ENCODE measurements around the gene PHYHIPL. TPM values are rescaled to one million over a fixed set of nuclear protein-coding genes. Genes with fewer than 3 reads are reported as not detected.

The PHYHIPL gene
- total RNA-seq, 2 experiments from 2014 or later = not detected

- Mint-ChIP-seq H3K4me1 (ENCODE audit: low read depth) (peaks cover 3% of the 10 kb centered on the region), H3K9me3 (peaks cover 9% of the 10 kb centered on the region), H3K4me3 (no peak overlapping the region), H3K27ac (no peak overlapping the region), H3K36me3 (ENCODE audit: low read depth) (no peaks in the 10 kb centered on the region), H3K27me3 (peaks cover 8% of the 10 kb centered on the region)
- no peak for DNase-seq
- POLR2A ChIA-PET = no interaction called here
- intact Hi-C loops (cut with micrococcal nuclease) = no loop called here
- no peak for ATAC-seq
- CTCF ChIA-PET = no interaction called here
- TF ChIP-seq CTCF (IDR thresholded peaks at IDR 0.05) = no peak
Measured at GRCh38 chr10:59181668-59182067, 5.2 kb downstream of the PHYHIPL start.

GRCh38 chr10:59190332-59190731 is 13.9 kb downstream of the PHYHIPL start:
- ChIA-PET CTCF (no interaction called here), POLR2A (no interaction called here)
- H3K4me3 Mint-ChIP-seq = no peak overlapping the region
- H3K9me3 Mint-ChIP-seq = peaks cover 6% of the 10 kb centered on the region
- intact Hi-C loops (cut with micrococcal nuclease) = no loop called here
- no peak for ATAC-seq
- no peak for DNase-seq
- H3K27me3 Mint-ChIP-seq = no peaks in the 10 kb centered on the region
- no peak for TF ChIP-seq CTCF (IDR thresholded peaks at IDR 0.05)
- no peak overlapping the region for H3K27ac Mint-ChIP-seq
- H3K4me1 Mint-ChIP-seq (ENCODE audit: low read depth) = no peaks in the 10 kb centered on the region
- no peaks in the 10 kb centered on the region for H3K36me3 Mint-ChIP-seq (ENCODE audit: low read depth)

GRCh38 chr10:59206204-59206720 is 29.8 kb downstream of the PHYHIPL start:
- Mint-ChIP-seq H3K36me3 (ENCODE audit: low read depth) (no peaks in the 10 kb centered on the region), H3K4me1 (ENCODE audit: low read depth) (no peaks in the 10 kb centered on the region), H3K27ac (no peak overlapping the region), H3K27me3 (no peaks in the 10 kb centered on the region), H3K9me3 (peaks cover 3% of the 10 kb centered on the region), H3K4me3 (no peak overlapping the region)
- no peak for TF ChIP-seq CTCF (IDR thresholded peaks at IDR 0.05)
- DNase-seq = no peak
- no peak for ATAC-seq
- ChIA-PET CTCF (no interaction called here), POLR2A (no interaction called here)
- intact Hi-C loops (cut with micrococcal nuclease) = no loop called here

GRCh38 chr10:59212301-59212798 is 35.9 kb downstream of the PHYHIPL start:
- ATAC-seq = no peak
- no peak for TF ChIP-seq CTCF (IDR thresholded peaks at IDR 0.05)
- ChIA-PET POLR2A (no interaction called here), CTCF (no interaction called here)
- no peaks in the 10 kb centered on the region for H3K27me3 Mint-ChIP-seq
- intact Hi-C loops (cut with micrococcal nuclease) = no loop called here
- no peaks in the 10 kb centered on the region for H3K4me1 Mint-ChIP-seq (ENCODE audit: low read depth)
- no peaks in the 10 kb centered on the region for H3K36me3 Mint-ChIP-seq (ENCODE audit: low read depth)
- DNase-seq = no peak
- no peaks in the 10 kb centered on the region for H3K9me3 Mint-ChIP-seq
- H3K27ac Mint-ChIP-seq = no peak overlapping the region
- no peak overlapping the region for H3K4me3 Mint-ChIP-seq

GRCh38 chr10:59214160-59214559 is 37.7 kb downstream of the PHYHIPL start:
- Mint-ChIP-seq H3K9me3 (no peaks in the 10 kb centered on the region), H3K27me3 (no peaks in the 10 kb centered on the region), H3K27ac (no peak overlapping the region), H3K36me3 (ENCODE audit: low read depth) (no peaks in the 10 kb centered on the region), H3K4me3 (no peak overlapping the region), H3K4me1 (ENCODE audit: low read depth) (no peaks in the 10 kb centered on the region)
- CTCF ChIA-PET = no interaction called here
- POLR2A ChIA-PET = no interaction called here
- no peak for DNase-seq
- TF ChIP-seq CTCF (IDR thresholded peaks at IDR 0.05) = no peak
- intact Hi-C loops (cut with micrococcal nuclease) = no loop called here
- ATAC-seq = no peak
